ENCODE data around the gene ZNF831.
A peak's percentile ranks its signal among the peaks of the same experiment; 100 is the strongest.

The ZNF831 gene

GRCh38 chr20:59217173-59217572 lies 53.6 kb downstream of the ZNF831 start:
- DNase-seq: no peak

- no peak for DNase-seq
These were observed 54.2 kb downstream of the ZNF831 start for GRCh38 chr20:59217794-59218280.

- no peak for DNase-seq
These were observed 55.6 kb downstream of the ZNF831 start for GRCh38 chr20:59219211-59219610.

GRCh38 chr20:59220161-59220560 lies 56.5 kb downstream of the ZNF831 start:
- DNase-seq: no peak

- no peak for DNase-seq
These were observed 57.6 kb downstream of the ZNF831 start for GRCh38 chr20:59221049-59221706.

GRCh38 chr20:59221707-59222252 lies 58.2 kb downstream of the ZNF831 start:
- no peak for DNase-seq

GRCh38 chr20:59222253-59223181 lies 58.9 kb downstream of the ZNF831 start:
- peak; percentile 70 for DNase-seq

GRCh38 chr20:59223182-59223601 lies 59.6 kb downstream of the ZNF831 start:
- no peak for DNase-seq

GRCh38 chr20:59223750-59224149 lies 60.1 kb downstream of the ZNF831 start:
- no peak for DNase-seq

GRCh38 chr20:59224236-59224635 lies 60.6 kb downstream of the ZNF831 start:
- no peak for DNase-seq

GRCh38 chr20:59230385-59230784 lies 66.8 kb downstream of the ZNF831 start:
- no peak for DNase-seq

- DNase-seq: no peak
These were observed 67.6 kb downstream of the ZNF831 start for GRCh38 chr20:59231124-59231804.

- no peak for DNase-seq
These were observed 69.0 kb downstream of the ZNF831 start for GRCh38 chr20:59232618-59233017.

GRCh38 chr20:59235226-59235625 lies 71.6 kb downstream of the ZNF831 start:
- DNase-seq: no peak

- no peak for DNase-seq
These were observed 76.4 kb downstream of the ZNF831 start for GRCh38 chr20:59240006-59240405.

GRCh38 chr20:59242714-59243626 lies 79.3 kb downstream of the ZNF831 start:
- DNase-seq: no peak

GRCh38 chr20:59246691-59247400 lies 83.2 kb downstream of the ZNF831 start:
- no peak for DNase-seq

- no peak for DNase-seq
These were observed 84.4 kb downstream of the ZNF831 start for GRCh38 chr20:59247731-59248684.

- DNase-seq: no peak
These were observed 86.7 kb downstream of the ZNF831 start for GRCh38 chr20:59250293-59250692.

GRCh38 chr20:59253325-59253724 lies 89.7 kb downstream of the ZNF831 start:
- DNase-seq: no peak

Measured in activated CD4-positive, alpha-beta T cell treated with anti-CD3 and anti-CD28 coated beads for 1 hour (primary cell).